CD4-positive, alpha-beta T cell treated with Interleukin-17A for 1 hour (primary cell): ENCODE measurements around the gene PEX10.
"Not testable (repeated sequence)": the region's sequence is repeated elsewhere in the genome, so short reads cannot be mapped to it uniquely, and the experiment has no call there.

Source experiments
- DNase-seq: peaks from one replicate; pipeline ENCODE4 v3.0.0-alpha.2; 2020

PEX10 gene

GRCh38 chr1:2412395-2412772 lies at the start of gene PEX10:
PEX10 (minus strand) TSS chr1:2412564; CDS start chr1:2412502, 62 bp downstream.
- peak; percentile 98 for DNase-seq

- DNase-seq, result no peak
These were observed 48.8 kb upstream of the PEX10 start for GRCh38 chr1:2460996-2461751.

GRCh38 chr1:2460203-2460602 lies 47.8 kb upstream of the PEX10 start:
- DNase-seq, result no peak

GRCh38 chr1:2459757-2460156 lies 47.4 kb upstream of the PEX10 start:
- no peak for DNase-seq

GRCh38 chr1:2459102-2459753 lies 46.9 kb upstream of the PEX10 start:
- DNase-seq, result not testable (repeated sequence)

- DNase-seq, result no peak
These were observed 46.3 kb upstream of the PEX10 start for GRCh38 chr1:2458687-2459086.

- no peak for DNase-seq
These were observed 45.1 kb upstream of the PEX10 start for GRCh38 chr1:2457444-2457843.

- no peak for DNase-seq
These were observed 43.4 kb upstream of the PEX10 start for GRCh38 chr1:2455757-2456156.

GRCh38 chr1:2454227-2454626 lies 41.9 kb upstream of the PEX10 start:
- DNase-seq, result no peak

- no peak for DNase-seq
These were observed 40.6 kb upstream of the PEX10 start for GRCh38 chr1:2452932-2453315.

- no peak for DNase-seq
These were observed 40.0 kb upstream of the PEX10 start for GRCh38 chr1:2452201-2452931.

- DNase-seq, result no peak
These were observed 39.4 kb upstream of the PEX10 start for GRCh38 chr1:2451741-2452140.

GRCh38 chr1:2449636-2450454 lies 37.5 kb upstream of the PEX10 start:
- DNase-seq, result no peak

GRCh38 chr1:2448098-2448445 lies 35.7 kb upstream of the PEX10 start:
- no peak for DNase-seq

- no peak for DNase-seq
These were observed 35.1 kb upstream of the PEX10 start for GRCh38 chr1:2447276-2448097.

GRCh38 chr1:2446861-2447260 lies 34.5 kb upstream of the PEX10 start:
- no peak for DNase-seq

GRCh38 chr1:2446394-2446793 lies 34.0 kb upstream of the PEX10 start:
- no peak for DNase-seq

GRCh38 chr1:2445823-2446215 lies 33.5 kb upstream of the PEX10 start:
- DNase-seq, result no peak

- DNase-seq, result no peak
These were observed 32.9 kb upstream of the PEX10 start for GRCh38 chr1:2445162-2445822.

GRCh38 chr1:2444138-2444591 lies 31.8 kb upstream of the PEX10 start:
- no peak for DNase-seq

- peak; percentile 25 for DNase-seq
These were observed 31.1 kb upstream of the PEX10 start for GRCh38 chr1:2443277-2444137.
